PFSK-1 (cell line): ENCODE data around the gene HELT.

Experiments used
- FOXP2 ChIP-seq: optimal IDR thresholded peaks from 2 replicates; pipeline ENCODE3; 2011; ENCODE audit warnings: borderline replicate concordance, control low read depth, inconsistent platforms; ENCODE audit not compliant: insufficient read depth; ENCODE audit errors: extremely low read length, extremely low read depth
- POLR2AphosphoS5 ChIP-seq: IDR thresholded peaks from 2 replicates; pipeline ENCODE4 v1.6.1; 2012; ENCODE audit warnings: low read depth, mild to moderate bottlenecking, control low read depth, low read length, moderate library complexity
- SIN3A ChIP-seq: IDR thresholded peaks from 2 replicates; pipeline ENCODE4 v1.6.1; 2012; ENCODE audit warnings: mild to moderate bottlenecking, low read length, moderate library complexity, borderline replicate concordance; ENCODE audit not compliant: insufficient read depth
- TAF1 ChIP-seq: IDR thresholded peaks from 2 replicates; pipeline ENCODE4 v1.6.1; 2012; ENCODE audit warnings: low read length, control low read depth, borderline replicate concordance; ENCODE audit not compliant: insufficient read depth
- TF ChIP-seq, protein P1 (sequence below), 2 experiments: IDR thresholded peaks; 2 replicates each; pipeline versions ENCODE4 v1.6.1 to v1.8.0; 2011 to 2012; ENCODE audit warnings: low read depth in 2 of 2, low read length in 2 of 2, control low read depth in 1 of 2, inconsistent platforms in 1 of 2, mild to moderate bottlenecking in 1 of 2, moderate library complexity in 1 of 2; ENCODE audit not compliant: insufficient read depth in 1 of 2

Gene HELT

DNA sequence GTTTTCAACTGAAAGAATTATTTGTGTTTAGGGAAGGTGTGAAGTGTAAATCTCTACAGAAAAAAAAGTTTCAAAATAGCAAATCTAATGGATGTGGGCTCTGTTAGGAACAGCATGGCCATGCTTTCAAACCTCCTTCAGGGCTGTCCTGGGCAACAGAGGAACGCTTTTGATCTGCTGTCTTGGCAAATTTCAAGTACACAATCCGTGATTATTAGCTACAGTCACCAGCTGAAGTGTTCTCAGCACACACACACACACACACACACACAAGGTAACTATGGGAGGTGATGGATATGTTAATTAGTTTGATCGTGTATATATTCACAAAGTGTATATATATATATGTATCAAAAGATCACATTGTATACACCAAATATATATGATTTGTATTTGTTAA, 40.5 kb upstream of the HELT start:
- TF ChIP-seq FOXP2 (no peak), SIN3A (no peak), POLR2AphosphoS5 (no peak), TAF1 (no peak)
- TF ChIP-seq, protein P1, sequence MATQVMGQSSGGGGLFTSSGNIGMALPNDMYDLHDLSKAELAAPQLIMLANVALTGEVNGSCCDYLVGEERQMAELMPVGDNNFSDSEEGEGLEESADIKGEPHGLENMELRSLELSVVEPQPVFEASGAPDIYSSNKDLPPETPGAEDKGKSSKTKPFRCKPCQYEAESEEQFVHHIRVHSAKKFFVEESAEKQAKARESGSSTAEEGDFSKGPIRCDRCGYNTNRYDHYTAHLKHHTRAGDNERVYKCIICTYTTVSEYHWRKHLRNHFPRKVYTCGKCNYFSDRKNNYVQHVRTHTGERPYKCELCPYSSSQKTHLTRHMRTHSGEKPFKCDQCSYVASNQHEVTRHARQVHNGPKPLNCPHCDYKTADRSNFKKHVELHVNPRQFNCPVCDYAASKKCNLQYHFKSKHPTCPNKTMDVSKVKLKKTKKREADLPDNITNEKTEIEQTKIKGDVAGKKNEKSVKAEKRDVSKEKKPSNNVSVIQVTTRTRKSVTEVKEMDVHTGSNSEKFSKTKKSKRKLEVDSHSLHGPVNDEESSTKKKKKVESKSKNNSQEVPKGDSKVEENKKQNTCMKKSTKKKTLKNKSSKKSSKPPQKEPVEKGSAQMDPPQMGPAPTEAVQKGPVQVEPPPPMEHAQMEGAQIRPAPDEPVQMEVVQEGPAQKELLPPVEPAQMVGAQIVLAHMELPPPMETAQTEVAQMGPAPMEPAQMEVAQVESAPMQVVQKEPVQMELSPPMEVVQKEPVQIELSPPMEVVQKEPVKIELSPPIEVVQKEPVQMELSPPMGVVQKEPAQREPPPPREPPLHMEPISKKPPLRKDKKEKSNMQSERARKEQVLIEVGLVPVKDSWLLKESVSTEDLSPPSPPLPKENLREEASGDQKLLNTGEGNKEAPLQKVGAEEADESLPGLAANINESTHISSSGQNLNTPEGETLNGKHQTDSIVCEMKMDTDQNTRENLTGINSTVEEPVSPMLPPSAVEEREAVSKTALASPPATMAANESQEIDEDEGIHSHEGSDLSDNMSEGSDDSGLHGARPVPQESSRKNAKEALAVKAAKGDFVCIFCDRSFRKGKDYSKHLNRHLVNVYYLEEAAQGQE (IDR thresholded peaks at IDR 0.05; ENCODE audit: insufficient read depth in 1 of 2, low read depth in 2 of 2, low read length in 2 of 2) = no peak

DNA sequence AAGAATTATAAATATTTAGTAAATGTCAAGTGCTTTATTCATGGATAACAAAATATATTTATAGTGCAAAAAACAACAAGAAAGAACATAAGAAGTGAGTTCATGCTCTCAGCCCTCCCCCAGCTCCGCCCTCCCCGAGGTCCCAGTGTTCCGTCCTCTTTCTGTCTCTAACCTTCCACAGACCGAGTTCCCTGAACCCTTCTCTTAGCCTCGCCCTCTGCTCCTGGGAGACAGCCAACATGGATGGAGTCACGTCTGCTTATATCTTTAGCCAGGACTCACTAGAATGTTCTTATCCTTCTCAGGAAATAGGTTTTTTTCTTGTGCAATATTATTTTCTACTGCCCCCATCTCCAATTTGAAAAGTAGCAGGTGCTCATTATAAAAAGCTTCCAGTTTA, 40.1 kb upstream of the HELT start:
- TF ChIP-seq SIN3A (no peak), POLR2AphosphoS5 (no peak), FOXP2 (no peak)
- TF ChIP-seq, protein P1 (IDR thresholded peaks at IDR 0.05; ENCODE audit: insufficient read depth in 1 of 2, low read depth in 2 of 2, low read length in 2 of 2) = no peak

DNA sequence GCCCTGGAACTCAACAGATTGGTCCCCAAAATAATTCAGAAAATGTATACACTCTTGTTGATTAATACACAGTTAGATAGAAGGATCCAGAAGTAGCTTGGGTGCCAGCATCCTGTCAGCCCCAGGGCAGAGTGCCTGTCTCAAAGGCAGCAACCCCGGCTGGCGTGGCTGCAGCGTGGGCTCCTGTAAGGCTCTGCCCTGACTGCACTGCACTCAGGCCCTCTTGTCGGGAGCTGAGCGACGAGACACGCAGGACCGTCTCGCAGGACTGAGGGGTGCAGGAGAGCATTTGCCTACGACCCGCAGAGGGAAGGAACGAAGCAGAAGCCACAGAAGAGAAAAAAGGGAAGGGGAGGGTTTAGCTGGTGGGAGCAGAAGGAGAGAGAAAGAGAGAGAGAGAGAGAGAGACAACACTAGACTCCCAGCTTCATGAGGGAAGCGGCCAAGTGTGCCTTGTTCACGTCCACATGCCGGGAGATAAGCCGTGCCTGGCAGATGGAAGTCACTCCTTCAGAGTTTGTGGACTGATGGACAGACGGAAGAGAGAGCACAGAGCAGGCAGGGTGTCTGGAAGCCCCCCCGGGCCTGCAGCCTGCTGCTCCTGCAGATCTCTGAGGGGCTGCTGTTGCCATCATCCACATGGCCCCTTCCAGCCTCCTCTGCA, 38.7 kb upstream of the HELT start:
- TF ChIP-seq FOXP2 = no peak
- no peak for TF ChIP-seq SIN3A
- no peak for TF ChIP-seq POLR2AphosphoS5
- TF ChIP-seq TAF1 = no peak
- TF ChIP-seq, protein P1 (IDR thresholded peaks at IDR 0.05; ENCODE audit: insufficient read depth in 1 of 2, low read depth in 2 of 2, low read length in 2 of 2) = no peak

DNA sequence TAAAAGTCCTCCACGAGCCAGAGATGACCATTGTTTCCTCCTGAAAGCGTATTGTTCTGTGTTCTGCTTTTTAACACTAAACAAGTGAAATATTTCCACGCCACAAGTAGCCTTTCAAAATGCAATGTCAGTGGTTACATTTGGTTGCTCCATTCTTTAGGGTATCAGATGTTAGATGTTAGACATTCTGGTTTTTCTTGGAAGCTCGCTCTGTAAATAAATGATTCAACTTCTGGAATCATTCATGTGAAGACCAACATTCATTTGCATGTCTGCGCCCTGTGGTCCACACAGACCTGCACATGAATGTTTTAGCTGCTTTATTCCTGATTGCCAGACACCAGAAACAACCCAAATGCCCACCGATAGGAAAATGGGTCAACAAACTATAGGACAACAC, 38.0 kb upstream of the HELT start:
- TF ChIP-seq TAF1 (no peak), SIN3A (no peak), FOXP2 (no peak), POLR2AphosphoS5 (no peak)
- TF ChIP-seq, protein P1 (IDR thresholded peaks at IDR 0.05; ENCODE audit: insufficient read depth in 1 of 2, low read depth in 2 of 2, low read length in 2 of 2) = no peak
